HepG2 (cell line): ENCODE results near the gene HLA-B. TPM values are rescaled to one million over a fixed set of nuclear protein-coding genes. Genes with fewer than 3 reads are reported as not detected.

Experiments used
- ATAC-seq: fragments of 200-7000 bp; cut with Tn5 transposase; 3 replicates; pipeline ENCODE4 v1.9.1; 2020; ENCODE audit warnings: mild to moderate bottlenecking, moderate library complexity
- BruUV-seq: library from RNA; stranded (reverse); fragments of 400-500 nt; replicated peaks from 2 replicates; lab custom pipeline; 2021; lab: Mats Ljungman, UMichigan
- CTCF ChIA-PET: fragments of 300-600 bp; formaldehyde crosslinking; extraction: SDS; loops from one replicate; lab custom pipeline; 2021; ENCODE audit warnings: low total read pairs, inconsistent platforms, low intra/inter-chr PET ratio; lab: Yijun Ruan, JAX
- POLR2A ChIA-PET: fragments of 350-600 bp; sonication (Branson Sonifier 250); formaldehyde crosslinking; loops from one replicate; lab custom pipeline; 2020; ENCODE audit warnings: antibody characterized with exemption, inconsistent platforms; lab: Yijun Ruan, JAX
- DNase-seq: peaks from one replicate; pipeline ENCODE4 v3.0.0-alpha.2; 2015; ENCODE audit warnings: low spot score
- FAIRE-seq: peaks from 3 replicates; lab custom pipeline; 2011; peaks lifted over from hg19 to GRCh38; lab: Jason Lieb, UNC
- H2AFZ ChIP-seq: one replicate; pipeline ENCODE4 v1.6.1; 2011; ENCODE audit warnings: low read length, inconsistent platforms
- H3K27ac ChIP-seq: fragments of 300-600 bp; 3 replicates; pipeline ENCODE4 v1.8.0; 2011; ENCODE audit warnings: mixed run types, mild to moderate bottlenecking, mixed read lengths, low read length, inconsistent platforms; ENCODE audit not compliant: insufficient read depth; ENCODE audit errors: extremely low read length
- H3K27me3 ChIP-seq, 2 experiments: fragments of 200-600 bp in 1 of 2; 2 replicates in 1 of 2; 3 replicates in 1 of 2; pipeline versions ENCODE4 v1.6.0 to v1.8.0; 2011; ENCODE audit warnings: low read length in 2 of 2, mild to moderate bottlenecking in 2 of 2, moderate library complexity in 2 of 2, inconsistent platforms in 1 of 2; ENCODE audit not compliant: insufficient read depth in 2 of 2, control insufficient read depth in 1 of 2
- H3K36me3 ChIP-seq, 2 experiments: fragments of 200-600 bp in 1 of 2; replicated peaks in 1 of 2; 2 replicates in 1 of 2; 3 replicates in 1 of 2; pipeline versions ENCODE4 v1.5.1 to v1.8.0; 2011; ENCODE audit warnings: low read length in 2 of 2, inconsistent platforms in 1 of 2; ENCODE audit not compliant: insufficient read depth in 2 of 2, control insufficient read depth in 1 of 2
- H3K4me1 ChIP-seq: 2 replicates; pipeline ENCODE4 v1.5.1; 2012; ENCODE audit warnings: low read length, inconsistent platforms; ENCODE audit not compliant: insufficient read depth
- H3K4me2 ChIP-seq: 2 replicates; pipeline ENCODE4 v1.6.0; 2011; ENCODE audit warnings: low read depth, low read length, inconsistent platforms
- H3K4me3 ChIP-seq, 3 experiments: fragments of 200-600 bp in 1 of 3; sonication (generic), shearing (Covaris generic) in 1 of 3; replicated peaks in 1 of 3; 2 replicates each; pipeline ENCODE4 v1.5.1; 2011 to 2016; ENCODE audit warnings: low read length in 3 of 3, inconsistent platforms in 2 of 3, low read depth in 2 of 3, mild to moderate bottlenecking in 2 of 3, control low read depth in 1 of 3, mixed read lengths in 1 of 3; ENCODE audit not compliant: insufficient read depth in 1 of 3
- H3K79me2 ChIP-seq: one replicate; pipeline ENCODE4 v1.6.1; 2011; ENCODE audit warnings: low read length, inconsistent platforms; ENCODE audit not compliant: insufficient read depth
- H3K9ac ChIP-seq: 2 replicates; pipeline ENCODE4 v1.6.0; 2011; ENCODE audit warnings: mild to moderate bottlenecking, low read depth, low read length, inconsistent platforms; ENCODE audit not compliant: insufficient read depth
- H3K9me3 ChIP-seq: 2 replicates; pipeline ENCODE4 v1.5.1; 2012; ENCODE audit warnings: mild to moderate bottlenecking, low read length
- H4K20me1 ChIP-seq: 2 replicates; pipeline ENCODE4 v1.6.0; 2011; ENCODE audit warnings: inconsistent platforms, mild to moderate bottlenecking, low read length, moderate library complexity; ENCODE audit not compliant: insufficient read depth
- HHEX ChIP-seq: IDR thresholded peaks from 2 replicates; pipeline ENCODE4 v1.6.1; 2016; ENCODE audit warnings: control low read depth
- NR2F1 ChIP-seq, 2 experiments: fragments of 450-650 bp in 1 of 2; formaldehyde crosslinking in 1 of 2; IDR thresholded peaks; 2 replicates each; pipeline versions ENCODE4 v1.5.0 to v1.6.1; 2016 to 2020; ENCODE audit warnings: mild to moderate bottlenecking in 1 of 2, missing compliant biosample characterization in 1 of 2, missing genetic modification reagents in 1 of 2, moderate library complexity in 1 of 2
- NR2F6 ChIP-seq, 2 experiments: IDR thresholded peaks; 2 replicates each; pipeline ENCODE4 v1.6.1; 2016; ENCODE audit warnings: antibody characterized with exemption in 1 of 2, mild to moderate bottlenecking in 1 of 2
- RARA ChIP-seq: IDR thresholded peaks from 2 replicates; pipeline ENCODE4 v1.6.1; 2016; ENCODE audit warnings: missing genetic modification reagents, missing compliant biosample characterization
- RBFOX2 ChIP-seq: fragments of 200-400 bp; formaldehyde crosslinking; IDR thresholded peaks from 2 replicates; pipeline ENCODE4 v1.6.1; 2017; ENCODE audit warnings: low read depth, mild to moderate bottlenecking, low read length
- RFX1 ChIP-seq: fragments of 450-650 bp; IDR thresholded peaks from 2 replicates; pipeline ENCODE4 v1.6.1; 2017
- RFX3 ChIP-seq: IDR thresholded peaks from 2 replicates; pipeline ENCODE4 v1.6.1; 2016; ENCODE audit warnings: missing biosample characterization, missing genetic modification reagents
- RFX5 ChIP-seq: IDR thresholded peaks from 2 replicates; pipeline ENCODE4 v1.6.1; 2011; ENCODE audit warnings: low read depth, low read length, improper control_type of control experiment
- RXRB ChIP-seq: IDR thresholded peaks from 2 replicates; pipeline ENCODE4 v1.6.1; 2016; ENCODE audit warnings: borderline replicate concordance, missing genetic modification reagents, missing compliant biosample characterization
- ZMAT3 ChIP-seq: sonication (generic); formaldehyde crosslinking; conservative IDR thresholded peaks from 2 replicates; pipeline ENCODE4 v1.7.0; 2021; ENCODE audit warnings: missing genetic modification reagents
- ZNF660 ChIP-seq: sonication (generic); formaldehyde crosslinking; IDR thresholded peaks from 2 replicates; pipeline ENCODE4 v1.5.1; 2020; ENCODE audit warnings: mild to moderate bottlenecking, low read depth, missing genetic modification reagents, borderline replicate concordance
- ZNF7 ChIP-seq: IDR thresholded peaks from 2 replicates; pipeline ENCODE4 v1.6.1; 2016; ENCODE audit warnings: missing biosample characterization, missing genetic modification reagents
- WGBS: methylation state at CpG from one replicate; pipeline ENCODE4 v1.1.6; 2017; ENCODE audit warnings: low lambda C conversion rate; 5-methylcytosine and 5-hydroxymethylcytosine counted together
- in situ Hi-C: cut with HindIII; loops from 2 replicates; pipeline ENCODE4 v1.10.0; 2017; ENCODE audit warnings: low pct_unique_long_range_greater_than_20kb; ENCODE audit not compliant: extremely low pct_ligation_motif_present
- intact Hi-C: fragments of 100-400 bp; cut with micrococcal nuclease; formaldehyde crosslinking; loops from one replicate; pipeline ENCODE4 v1.10.0; 2022; ENCODE audit not compliant: unreplicated experiment
- polyA plus RNA-seq, 8 experiments: library from polyadenylated mRNA; depleted of rRNA in 3 of 8; stranded (reverse) in 7 of 8; unstranded in 1 of 8; fragments of >200 nt; fragmentation: Illumina TruSeq in 4 of 8; extraction: Trizol in 4 of 8; gene quantifications; 2 replicates each; pipeline versions ENCODE4 v1.2.1 to v1.2.3, GENCODE V29; 2011 to 2016; ENCODE audit warnings: low read depth in 4 of 8, missing spikeins in 1 of 8, mixed read lengths in 1 of 8; ENCODE audit not compliant: insufficient read depth in 1 of 8
- total RNA-seq, 5 experiments: library from RNA; depleted of rRNA; stranded (reverse); fragments of >200 nt; fragmentation: Illumina TruSeq; extraction: Trizol; gene quantifications; 2 replicates each; pipeline ENCODE4 v1.2.3, GENCODE V29; 2016; ENCODE audit warnings: low read depth in 1 of 5
- TF ChIP-seq, protein P1 (sequence below): sonication (generic); formaldehyde crosslinking; IDR thresholded peaks from 2 replicates; pipeline ENCODE4 v1.4.0; 2020; ENCODE audit warnings: missing genetic modification reagents
- TF ChIP-seq, protein P2 (sequence below): sonication (generic); formaldehyde crosslinking; IDR thresholded peaks from 2 replicates; pipeline ENCODE4 v1.5.0; 2020; ENCODE audit warnings: mild to moderate bottlenecking, missing genetic modification reagents, moderate library complexity

HLA-B gene
- total and polyA plus RNA-seq, 2 of the 13 experiments (the other 11 are each of a cell fraction or from before 2014, with no cell fraction given): 35.3 to 88.9 TPM

- no peak overlapping the region for H3K4me2 ChIP-seq
- 0% methylated on average over 1 of the region's 1 CpG for WGBS
- no peak overlapping the region for H3K27ac ChIP-seq
- in situ Hi-C loops (no loop called here), intact Hi-C loops (no loop called here)
- CTCF ChIA-PET: no interaction called here
- H3K27me3 ChIP-seq: peaks cover 2 to 24% of the 10 kb centered on the region in 2 experiments; a peak in 4 of 5 replicates
- H3K9ac ChIP-seq: no peak overlapping the region
- H3K79me2 ChIP-seq: no peaks in the 10 kb centered on the region
- TF ChIP-seq, protein P1, sequence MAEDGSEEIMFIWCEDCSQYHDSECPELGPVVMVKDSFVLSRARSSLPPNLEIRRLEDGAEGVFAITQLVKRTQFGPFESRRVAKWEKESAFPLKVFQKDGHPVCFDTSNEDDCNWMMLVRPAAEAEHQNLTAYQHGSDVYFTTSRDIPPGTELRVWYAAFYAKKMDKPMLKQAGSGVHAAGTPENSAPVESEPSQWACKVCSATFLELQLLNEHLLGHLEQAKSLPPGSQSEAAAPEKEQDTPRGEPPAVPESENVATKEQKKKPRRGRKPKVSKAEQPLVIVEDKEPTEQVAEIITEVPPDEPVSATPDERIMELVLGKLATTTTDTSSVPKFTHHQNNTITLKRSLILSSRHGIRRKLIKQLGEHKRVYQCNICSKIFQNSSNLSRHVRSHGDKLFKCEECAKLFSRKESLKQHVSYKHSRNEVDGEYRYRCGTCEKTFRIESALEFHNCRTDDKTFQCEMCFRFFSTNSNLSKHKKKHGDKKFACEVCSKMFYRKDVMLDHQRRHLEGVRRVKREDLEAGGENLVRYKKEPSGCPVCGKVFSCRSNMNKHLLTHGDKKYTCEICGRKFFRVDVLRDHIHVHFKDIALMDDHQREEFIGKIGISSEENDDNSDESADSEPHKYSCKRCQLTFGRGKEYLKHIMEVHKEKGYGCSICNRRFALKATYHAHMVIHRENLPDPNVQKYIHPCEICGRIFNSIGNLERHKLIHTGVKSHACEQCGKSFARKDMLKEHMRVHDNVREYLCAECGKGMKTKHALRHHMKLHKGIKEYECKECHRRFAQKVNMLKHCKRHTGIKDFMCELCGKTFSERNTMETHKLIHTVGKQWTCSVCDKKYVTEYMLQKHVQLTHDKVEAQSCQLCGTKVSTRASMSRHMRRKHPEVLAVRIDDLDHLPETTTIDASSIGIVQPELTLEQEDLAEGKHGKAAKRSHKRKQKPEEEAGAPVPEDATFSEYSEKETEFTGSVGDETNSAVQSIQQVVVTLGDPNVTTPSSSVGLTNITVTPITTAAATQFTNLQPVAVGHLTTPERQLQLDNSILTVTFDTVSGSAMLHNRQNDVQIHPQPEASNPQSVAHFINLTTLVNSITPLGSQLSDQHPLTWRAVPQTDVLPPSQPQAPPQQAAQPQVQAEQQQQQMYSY: no peak
- TF ChIP-seq NR2F6 (IDR thresholded peaks at IDR 0.05): peak; percentile 74
- TF ChIP-seq NR2F6 (CRISPR knock-in tag; IDR thresholded peaks at IDR 0.05): peak; percentile 71
- no peak for TF ChIP-seq ZMAT3 (CRISPR knock-in tag)
- no peak for TF ChIP-seq ZNF660 (CRISPR knock-in tag)
- TF ChIP-seq, protein P2, sequence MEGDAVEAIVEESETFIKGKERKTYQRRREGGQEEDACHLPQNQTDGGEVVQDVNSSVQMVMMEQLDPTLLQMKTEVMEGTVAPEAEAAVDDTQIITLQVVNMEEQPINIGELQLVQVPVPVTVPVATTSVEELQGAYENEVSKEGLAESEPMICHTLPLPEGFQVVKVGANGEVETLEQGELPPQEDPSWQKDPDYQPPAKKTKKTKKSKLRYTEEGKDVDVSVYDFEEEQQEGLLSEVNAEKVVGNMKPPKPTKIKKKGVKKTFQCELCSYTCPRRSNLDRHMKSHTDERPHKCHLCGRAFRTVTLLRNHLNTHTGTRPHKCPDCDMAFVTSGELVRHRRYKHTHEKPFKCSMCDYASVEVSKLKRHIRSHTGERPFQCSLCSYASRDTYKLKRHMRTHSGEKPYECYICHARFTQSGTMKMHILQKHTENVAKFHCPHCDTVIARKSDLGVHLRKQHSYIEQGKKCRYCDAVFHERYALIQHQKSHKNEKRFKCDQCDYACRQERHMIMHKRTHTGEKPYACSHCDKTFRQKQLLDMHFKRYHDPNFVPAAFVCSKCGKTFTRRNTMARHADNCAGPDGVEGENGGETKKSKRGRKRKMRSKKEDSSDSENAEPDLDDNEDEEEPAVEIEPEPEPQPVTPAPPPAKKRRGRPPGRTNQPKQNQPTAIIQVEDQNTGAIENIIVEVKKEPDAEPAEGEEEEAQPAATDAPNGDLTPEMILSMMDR (CRISPR knock-in tag): peak; percentile 14; the same call in 1 of the 2 replicates
- TF ChIP-seq RBFOX2: no peak
- TF ChIP-seq HHEX: no peak
- peak; percentile 84 for TF ChIP-seq RFX1
- TF ChIP-seq RXRB (CRISPR knock-in tag): peak; percentile 60; the same call in 1 of the 2 replicates
- peak; percentile 92 for TF ChIP-seq ZNF7 (CRISPR knock-in tag)
- peak; percentile 57 for TF ChIP-seq RARA (CRISPR knock-in tag)
- TF ChIP-seq NR2F1 (CRISPR knock-in tag; IDR thresholded peaks at IDR 0.05): peak; percentile 67 to 75; a peak in 3 of 4 replicates
- peak; percentile 84 for TF ChIP-seq RFX3 (CRISPR knock-in tag)
- TF ChIP-seq RFX5: peak; percentile 79
- BruUV-seq: no TSS peak
- H3K4me1 ChIP-seq: peaks cover 12% of the 10 kb centered on the region
- POLR2A ChIA-PET: no interaction called here
- no peaks in the 10 kb centered on the region for H4K20me1 ChIP-seq
- H2AFZ ChIP-seq: no peak overlapping the region
- ATAC-seq (peak; percentile 88), DNase-seq (peak; percentile 60), FAIRE-seq (peak; percentile 81)
- no peaks in the 10 kb centered on the region for H3K36me3 ChIP-seq
- no peak overlapping the region for H3K4me3 ChIP-seq
- no peaks in the 10 kb centered on the region for H3K9me3 ChIP-seq
Measured at GRCh38 chr6:31386977-31387376, 30.0 kb upstream of the HLA-B start.
